Measurements from ENCODE around the gene FOXC1.

FOXC1 gene

GRCh38 chr6:1657116-1657770, 47.5 kb downstream of the FOXC1 start:
- DNase-seq (ENCODE audit: extremely low read depth, insufficient read length) = no peak
- no peak for TF ChIP-seq CTCF (IDR thresholded peaks at IDR 0.05; ENCODE audit: insufficient read depth, low read length, poor library complexity, severe bottlenecking)
- Histone ChIP-seq H3K27me3 (replicated peaks; ENCODE audit: control insufficient read depth, insufficient read depth, low read length) (no peaks in the 10 kb centered on the region), H3K36me3 (ENCODE audit: control insufficient read depth, insufficient read depth, low read length) (no peaks in the 10 kb centered on the region), H3K4me3 (replicated peaks; ENCODE audit: low read depth, low read length) (no peak overlapping the region)

- no peak for TF ChIP-seq CTCF (IDR thresholded peaks at IDR 0.05; ENCODE audit: insufficient read depth, low read length, poor library complexity, severe bottlenecking)
- no peak for DNase-seq (ENCODE audit: extremely low read depth, insufficient read length)
- no peaks in the 10 kb centered on the region for H3K27me3 ChIP-seq (replicated peaks; ENCODE audit: control insufficient read depth, insufficient read depth, low read length)
- H3K4me3 ChIP-seq (replicated peaks; ENCODE audit: low read depth, low read length) = no peak overlapping the region
- no peaks in the 10 kb centered on the region for H3K36me3 ChIP-seq (ENCODE audit: control insufficient read depth, insufficient read depth, low read length)
These were observed 48.1 kb downstream of the FOXC1 start for GRCh38 chr6:1657771-1658165.

- Histone ChIP-seq H3K4me3 (replicated peaks; ENCODE audit: low read depth, low read length) (no peak overlapping the region), H3K36me3 (ENCODE audit: control insufficient read depth, insufficient read depth, low read length) (no peaks in the 10 kb centered on the region), H3K27me3 (replicated peaks; ENCODE audit: control insufficient read depth, insufficient read depth, low read length) (no peaks in the 10 kb centered on the region)
- TF ChIP-seq CTCF (IDR thresholded peaks at IDR 0.05; ENCODE audit: insufficient read depth, low read length, poor library complexity, severe bottlenecking) = no peak
- no peak for DNase-seq (ENCODE audit: extremely low read depth, insufficient read length)
These were observed 48.7 kb downstream of the FOXC1 start for GRCh38 chr6:1658212-1659005.

GRCh38 chr6:1659816-1660215, 50.1 kb downstream of the FOXC1 start:
- DNase-seq (ENCODE audit: extremely low read depth, insufficient read length) = no peak
- no peak for TF ChIP-seq CTCF (IDR thresholded peaks at IDR 0.05; ENCODE audit: insufficient read depth, low read length, poor library complexity, severe bottlenecking)

GRCh38 chr6:1662534-1662933, 52.8 kb downstream of the FOXC1 start:
- TF ChIP-seq CTCF (IDR thresholded peaks at IDR 0.05; ENCODE audit: insufficient read depth, low read length, poor library complexity, severe bottlenecking) = no peak
- H3K4me3 ChIP-seq (replicated peaks; ENCODE audit: low read depth, low read length) = no peak overlapping the region
- H3K27me3 ChIP-seq (replicated peaks; ENCODE audit: control insufficient read depth, insufficient read depth, low read length) = no peaks in the 10 kb centered on the region
- DNase-seq (ENCODE audit: extremely low read depth, insufficient read length) = no peak
- no peaks in the 10 kb centered on the region for H3K36me3 ChIP-seq (ENCODE audit: control insufficient read depth, insufficient read depth, low read length)

More at GRCh38 chr6:1659816-1660215, 50.1 kb downstream of the FOXC1 start:
- Histone ChIP-seq H3K36me3 (ENCODE audit: control insufficient read depth, insufficient read depth, low read length) (no peaks in the 10 kb centered on the region), H3K4me3 (replicated peaks; ENCODE audit: low read depth, low read length) (no peak overlapping the region), H3K27me3 (replicated peaks; ENCODE audit: control insufficient read depth, insufficient read depth, low read length) (no peaks in the 10 kb centered on the region)
